Neural progenitor cell (in vitro differentiated cells): ENCODE results near the gene CFAP92.

Experiments
- CTCF ChIP-seq: fragments of 200-600 bp; sonication (generic); IDR thresholded peaks from 2 replicates; pipeline ENCODE4 v1.5.1; 2017; ENCODE audit warnings: antibody characterized with exemption, mild to moderate bottlenecking
- EZH2 ChIP-seq: fragments of 200-600 bp; sonication (generic); IDR thresholded peaks from 2 replicates; pipeline ENCODE4 v1.6.1; 2017; ENCODE audit warnings: antibody characterized with exemption, mild to moderate bottlenecking, moderate library complexity
- EZH2phosphoT487 ChIP-seq: fragments of 200-600 bp; sonication (generic); IDR thresholded peaks from 2 replicates; pipeline ENCODE4 v1.6.1; 2017; ENCODE audit warnings: antibody characterized with exemption

DNA sequence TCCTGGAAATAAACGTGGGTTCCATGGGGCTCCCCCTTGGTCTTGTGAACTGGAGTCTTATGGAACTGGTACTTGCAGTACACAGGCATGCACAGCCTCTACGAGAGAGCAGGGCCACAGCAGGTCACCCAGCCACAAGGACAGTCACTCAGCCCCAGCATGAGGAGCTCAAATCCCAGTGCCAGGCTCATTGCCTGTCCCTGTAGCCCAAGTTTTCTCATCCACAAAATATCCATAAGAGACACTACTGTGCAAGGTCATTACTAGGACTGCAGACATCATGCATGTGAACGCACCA is 48.0 kb downstream of the CFAP92 start:
- TF ChIP-seq CTCF (no peak), EZH2 (no peak), EZH2phosphoT487 (no peak)
